IMR-90 (cell line): ENCODE results near the gene MCM3AP. TPM values are rescaled to one million over a fixed set of nuclear protein-coding genes. Genes with fewer than 3 reads are reported as not detected.
A peak's percentile ranks its signal among the peaks of the same experiment; 100 is the strongest.

ENCODE experiments used
- ATAC-seq: fragments of 200-7000 bp; cut with Tn5 transposase; 2 replicates; pipeline ENCODE4 v1.9.1; 2020; ENCODE audit warnings: low read depth, mild to moderate bottlenecking, moderate library complexity
- BruUV-seq: library from RNA; stranded (reverse); fragments of 400-500 nt; replicated peaks from 2 replicates; lab custom pipeline; 2021; lab: Mats Ljungman, UMichigan
- CTCF ChIA-PET: fragments of 300-600 bp; formaldehyde crosslinking; extraction: SDS; loops from one replicate; lab custom pipeline; 2021; ENCODE audit warnings: antibody characterized with exemption; lab: Yijun Ruan, JAX
- POLR2A ChIA-PET: fragments of 300-600 bp; sonication (Branson Sonifier 250); formaldehyde crosslinking; loops from one replicate; lab custom pipeline; 2022; ENCODE audit warnings: antibody characterized with exemption; ENCODE audit not compliant: unreplicated experiment; lab: Charles Lee
- DNase-seq: peaks from one replicate; pipeline ENCODE4 v3.0.0; 2013
- H2AFZ ChIP-seq: replicated peaks from 2 replicates; pipeline ENCODE3; 2013; ENCODE audit warnings: low read length, mild to moderate bottlenecking; ENCODE audit not compliant: poor library complexity
- H2AK5ac ChIP-seq: 2 replicates; pipeline ENCODE4 v1.6.1; 2013; ENCODE audit warnings: low read depth, low read length, inconsistent platforms
- H2AK9ac ChIP-seq: replicated peaks from 2 replicates; pipeline ENCODE3; 2013; ENCODE audit warnings: mild to moderate bottlenecking, low read depth, low read length, moderate library complexity; ENCODE audit not compliant: poor library complexity
- H2BK120ac ChIP-seq: 2 replicates; pipeline ENCODE4 v1.6.1; 2013; ENCODE audit warnings: low read depth, low read length, inconsistent platforms
- H2BK15ac ChIP-seq: 3 replicates; pipeline ENCODE4 v1.6.1; 2013; ENCODE audit warnings: low read depth, low read length, inconsistent platforms
- H2BK20ac ChIP-seq: 2 replicates; pipeline ENCODE4 v1.6.1; 2013; ENCODE audit warnings: low read depth, mild to moderate bottlenecking, inconsistent platforms, low read length, moderate library complexity
- H2BK5ac ChIP-seq: 2 replicates; pipeline ENCODE4 v1.6.1; 2013; ENCODE audit warnings: mild to moderate bottlenecking, low read depth, low read length, inconsistent platforms; ENCODE audit not compliant: poor library complexity, severe bottlenecking
- H3K14ac ChIP-seq: replicated peaks from 2 replicates; pipeline ENCODE4 v1.6.1; 2013; ENCODE audit warnings: low read depth, low read length, inconsistent platforms
- H3K18ac ChIP-seq: 2 replicates; pipeline ENCODE4 v1.6.1; 2013; ENCODE audit warnings: low read depth, low read length, control low read depth
- H3K23ac ChIP-seq: 2 replicates; pipeline ENCODE4 v1.6.1; 2013; ENCODE audit warnings: low read depth, low read length, inconsistent platforms
- H3K27ac ChIP-seq: 2 replicates; pipeline ENCODE4 v1.5.1; 2013; ENCODE audit warnings: mild to moderate bottlenecking, control low read depth, low read length; ENCODE audit not compliant: insufficient read depth
- H3K27me3 ChIP-seq: 2 replicates; pipeline ENCODE4 v1.6.1; 2013; ENCODE audit warnings: low read length; ENCODE audit not compliant: control insufficient read depth, insufficient read depth
- H3K36me3 ChIP-seq: 2 replicates; pipeline ENCODE4 v1.6.1; 2013; ENCODE audit warnings: low read length, mixed read lengths; ENCODE audit not compliant: control insufficient read depth, insufficient read depth
- H3K4ac ChIP-seq: 2 replicates; pipeline ENCODE4 v1.6.1; 2013; ENCODE audit warnings: low read depth, low read length, inconsistent platforms
- H3K4me1 ChIP-seq: 2 replicates; pipeline ENCODE4 v1.6.1; 2013; ENCODE audit warnings: low read length, mixed read lengths; ENCODE audit not compliant: control insufficient read depth, insufficient read depth
- H3K4me2 ChIP-seq: 2 replicates; pipeline ENCODE4 v1.6.1; 2013; ENCODE audit warnings: low read depth, mild to moderate bottlenecking, control low read depth, low read length, moderate library complexity
- H3K4me3 ChIP-seq: 2 replicates; pipeline ENCODE4 v1.5.1; 2013; ENCODE audit warnings: low read depth, mild to moderate bottlenecking, control low read depth, low read length, moderate library complexity; ENCODE audit not compliant: insufficient read depth
- H3K56ac ChIP-seq: 2 replicates; pipeline ENCODE4 v1.6.1; 2013; ENCODE audit warnings: low read length, inconsistent platforms; ENCODE audit not compliant: insufficient read depth; ENCODE audit errors: extremely low read depth
- H3K79me1 ChIP-seq, 2 experiments: 2 replicates each; pipeline ENCODE4 v1.6.1; 2013; ENCODE audit warnings: low read length in 2 of 2, inconsistent platforms in 1 of 2, low read depth in 1 of 2
- H3K9ac ChIP-seq: 2 replicates; pipeline ENCODE4 v1.6.1; 2013; ENCODE audit warnings: low read depth, low read length, control low read depth
- H3K9me1 ChIP-seq: 2 replicates; pipeline ENCODE4 v1.6.1; 2013; ENCODE audit warnings: low read length, inconsistent platforms; ENCODE audit not compliant: insufficient read depth
- H3K9me3 ChIP-seq: 2 replicates; pipeline ENCODE4 v1.6.1; 2013; ENCODE audit warnings: low read length; ENCODE audit not compliant: control insufficient read depth, insufficient read depth
- H4K20me1 ChIP-seq: 2 replicates; pipeline ENCODE4 v1.6.1; 2013; ENCODE audit warnings: low read length, inconsistent platforms; ENCODE audit not compliant: insufficient read depth
- H4K5ac ChIP-seq: 2 replicates; pipeline ENCODE4 v1.6.1; 2013; ENCODE audit warnings: mild to moderate bottlenecking, low read depth, low read length, control low read depth
- H4K8ac ChIP-seq, 2 experiments: 2 replicates each; pipeline ENCODE4 v1.6.1; 2013; ENCODE audit warnings: low read depth in 2 of 2, low read length in 2 of 2, control low read depth in 1 of 2, inconsistent platforms in 1 of 2
- H4K91ac ChIP-seq: 2 replicates; pipeline ENCODE4 v1.6.1; 2013; ENCODE audit warnings: low read depth, low read length, inconsistent platforms; ENCODE audit not compliant: insufficient read depth
- BHLHE40 ChIP-seq: fragments of 150-350 bp; IDR thresholded peaks from 2 replicates; pipeline ENCODE4 v1.6.1; 2016; ENCODE audit warnings: mild to moderate bottlenecking, low read depth, low read length
- CEBPB ChIP-seq: IDR thresholded peaks from 2 replicates; pipeline ENCODE4 v1.6.1; 2012; ENCODE audit warnings: low read depth, low read length, improper control_type of control experiment
- CHD1 ChIP-seq: IDR thresholded peaks from 2 replicates; pipeline ENCODE4 v1.6.1; 2012; ENCODE audit warnings: low read depth, low read length, improper control_type of control experiment
- CTCF ChIP-seq: conservative IDR thresholded peaks from 2 replicates; pipeline ENCODE4 v1.5.1; 2012; ENCODE audit warnings: mild to moderate bottlenecking, low read depth, low read length, improper control_type of control experiment
- FOS ChIP-seq: fragments of 150-350 bp; IDR thresholded peaks from 2 replicates; pipeline ENCODE4 v1.6.1; 2016; ENCODE audit warnings: low read depth, low read length
- MAZ ChIP-seq: IDR thresholded peaks from 2 replicates; pipeline ENCODE4 v1.6.1; 2012; ENCODE audit warnings: low read depth, mild to moderate bottlenecking, low read length, improper control_type of control experiment, moderate library complexity, borderline replicate concordance
- SMC3 ChIP-seq: fragments of 150-350 bp; IDR thresholded peaks from 2 replicates; pipeline ENCODE4 v1.6.1; 2016; ENCODE audit warnings: low read depth, mild to moderate bottlenecking, antibody characterized with exemption, low read length, moderate library complexity
- WGBS, 2 experiments: methylation state at CpG; one replicate each; pipeline versions ENCODE4 v1.1.5 to v1.1.7; 2013; ENCODE audit warnings: missing lambda C conversion rate in 2 of 2; ENCODE audit not compliant: insufficient read length in 1 of 2; ENCODE audit errors: extremely low coverage in 2 of 2; 5-methylcytosine and 5-hydroxymethylcytosine counted together
- dilution Hi-C: fragments of 300-500 bp; cut with HindIII; formaldehyde crosslinking; loops from one replicate; pipeline ENCODE4 v1.14.3; 2018; ENCODE audit warnings: low sequenced_read_pairs; ENCODE audit not compliant: unreplicated experiment
- in situ Hi-C: fragments of 300-500 bp; cut with MboI; formaldehyde crosslinking; loops from 3 replicates; pipeline ENCODE4 v1.14.3; 2019; ENCODE audit warnings: low sequenced_read_pairs, inconsistent platforms, mixed read lengths
- intact Hi-C: fragments of 100-400 bp; cut with micrococcal nuclease; formaldehyde crosslinking; loops from 2 replicates; pipeline ENCODE4 v1.10.0; 2022
- polyA plus RNA-seq, 3 experiments: library from polyadenylated mRNA; depleted of rRNA; stranded (reverse); fragments of >200 nt; gene quantifications; 2 replicates each; pipeline ENCODE4 v1.2.3, GENCODE V29; 2012; ENCODE audit warnings: low replicate concordance in 1 of 3
- total RNA-seq: library from RNA; depleted of rRNA; stranded (reverse); fragments of >200 nt; gene quantifications from 2 replicates; pipeline ENCODE4 v1.2.3, GENCODE V29; 2012
- TF ChIP-seq, protein P1 (sequence below): fragments of 150-350 bp; IDR thresholded peaks from 2 replicates; pipeline ENCODE4 v1.6.1; 2017; ENCODE audit warnings: mild to moderate bottlenecking, antibody characterized with exemption, low read length, low read depth

Gene MCM3AP
- total and polyA plus RNA-seq, 2 of the 4 experiments (the other 2 are of a cell fraction): 46.5 to 63.1 TPM

GRCh38 chr21:46297338-46298271, 12.2 kb upstream of the MCM3AP start:
- BruUV-seq: no TSS peak
- Histone ChIP-seq H2AK9ac (no peak overlapping the region), H4K91ac (no peak overlapping the region), H3K4ac (no peak overlapping the region; the same call in 1 of the 2 replicates), H3K4me1 (peaks cover 11% of the 10 kb centered on the region), H2AK5ac (no peak overlapping the region), H3K36me3 (peaks cover 3% of the 10 kb centered on the region; the same call in 1 of the 2 replicates), H3K9ac (no peak overlapping the region), H3K27me3 (no peaks in the 10 kb centered on the region), H3K27ac (no peak overlapping the region), H3K56ac (no peak overlapping the region), H3K18ac (no peak overlapping the region), H3K4me3 (no peak overlapping the region), H3K9me3 (no peaks in the 10 kb centered on the region), H4K5ac (peak overlapping the region; percentile 48; the same call in 1 of the 2 replicates), H3K9me1 (no peaks in the 10 kb centered on the region; the same call in 1 of the 2 replicates), H3K23ac (no peak overlapping the region), H4K8ac (peak overlapping the region in 1 of 2 experiments; percentile 0; a peak in 1 of 4 replicates), H3K79me1 (0 out of 4 replicates have a peak, but pooled peaks cover 0 to 3% of the 10 kb centered on the region in 2 experiments), H2BK15ac (no peak overlapping the region), H3K4me2 (no peak overlapping the region; the same call in none of the 2 replicates), H2BK120ac (peak overlapping the region; percentile 14; the same call in 1 of the 2 replicates), H2BK5ac (no peak overlapping the region), H3K14ac (no peak overlapping the region), H4K20me1 (no peaks in the 10 kb centered on the region; the same call in 1 of the 2 replicates), H2AFZ (peak overlapping the region; percentile 58), H2BK20ac (no peak overlapping the region)
- in situ Hi-C loops (no loop called here), intact Hi-C loops (no loop called here), dilution Hi-C loops (no loop called here)
- DNase-seq (no peak), ATAC-seq (no peak)
- WGBS, 2 experiments: 29% methylated on average over 13 of the region's 84 CpGs; no CpG with 5 or more reads in 1 of the 2 experiments
- TF ChIP-seq CTCF (no peak), MAZ (no peak), BHLHE40 (no peak), CHD1 (no peak), FOS (no peak), CEBPB (no peak), SMC3 (no peak)
- TF ChIP-seq, protein P1, sequence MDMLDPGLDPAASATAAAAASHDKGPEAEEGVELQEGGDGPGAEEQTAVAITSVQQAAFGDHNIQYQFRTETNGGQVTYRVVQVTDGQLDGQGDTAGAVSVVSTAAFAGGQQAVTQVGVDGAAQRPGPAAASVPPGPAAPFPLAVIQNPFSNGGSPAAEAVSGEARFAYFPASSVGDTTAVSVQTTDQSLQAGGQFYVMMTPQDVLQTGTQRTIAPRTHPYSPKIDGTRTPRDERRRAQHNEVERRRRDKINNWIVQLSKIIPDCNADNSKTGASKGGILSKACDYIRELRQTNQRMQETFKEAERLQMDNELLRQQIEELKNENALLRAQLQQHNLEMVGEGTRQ: no peak
- POLR2A ChIA-PET: interaction anchor here (0.7 kb wide), 1 partner anchor 11 kb away, joined by 3 read pairs; no protein-coding TSS in a partner anchor
- CTCF ChIA-PET: no interaction called here
